Measurements from ENCODE around the gene ERAP2. TPM values are rescaled to one million over a fixed set of nuclear protein-coding genes. Genes with fewer than 3 reads are reported as not detected.

The ERAP2 gene
- polyA plus RNA-seq, 1 donor from 2014 or later = not detected

DNA sequence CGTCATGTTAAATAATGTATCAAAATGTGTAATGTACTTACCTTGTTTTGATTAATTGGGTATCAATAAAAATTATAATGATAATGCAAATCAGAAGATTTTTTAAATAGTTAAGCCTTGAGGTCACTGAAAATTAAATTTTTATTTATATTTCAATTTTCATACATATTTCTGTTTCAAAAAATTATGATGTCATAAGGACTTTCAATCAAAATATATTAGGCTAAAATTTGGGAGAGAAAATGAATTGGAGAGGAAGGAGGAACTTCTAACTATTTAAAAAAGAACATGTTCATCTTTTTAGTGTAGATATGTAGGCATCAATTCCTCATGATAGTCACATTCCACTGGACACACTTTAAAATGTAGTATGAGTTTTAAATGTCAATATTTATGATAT is 39.5 kb upstream of the ERAP2 start:
- no peak overlapping the region for H3K4me2 ChIP-seq (ENCODE audit: low read length)
- H3K27me3 ChIP-seq (ENCODE audit: insufficient read depth, low read depth, low read length) = no peaks in the 10 kb centered on the region
- H3K4me3 ChIP-seq (ENCODE audit: low read length) = no peak overlapping the region
- H3F3A ChIP-seq (ENCODE audit: insufficient read depth, low read length, poor library complexity, severe bottlenecking) = no peaks in the 10 kb centered on the region
- TF ChIP-seq, protein P1, sequence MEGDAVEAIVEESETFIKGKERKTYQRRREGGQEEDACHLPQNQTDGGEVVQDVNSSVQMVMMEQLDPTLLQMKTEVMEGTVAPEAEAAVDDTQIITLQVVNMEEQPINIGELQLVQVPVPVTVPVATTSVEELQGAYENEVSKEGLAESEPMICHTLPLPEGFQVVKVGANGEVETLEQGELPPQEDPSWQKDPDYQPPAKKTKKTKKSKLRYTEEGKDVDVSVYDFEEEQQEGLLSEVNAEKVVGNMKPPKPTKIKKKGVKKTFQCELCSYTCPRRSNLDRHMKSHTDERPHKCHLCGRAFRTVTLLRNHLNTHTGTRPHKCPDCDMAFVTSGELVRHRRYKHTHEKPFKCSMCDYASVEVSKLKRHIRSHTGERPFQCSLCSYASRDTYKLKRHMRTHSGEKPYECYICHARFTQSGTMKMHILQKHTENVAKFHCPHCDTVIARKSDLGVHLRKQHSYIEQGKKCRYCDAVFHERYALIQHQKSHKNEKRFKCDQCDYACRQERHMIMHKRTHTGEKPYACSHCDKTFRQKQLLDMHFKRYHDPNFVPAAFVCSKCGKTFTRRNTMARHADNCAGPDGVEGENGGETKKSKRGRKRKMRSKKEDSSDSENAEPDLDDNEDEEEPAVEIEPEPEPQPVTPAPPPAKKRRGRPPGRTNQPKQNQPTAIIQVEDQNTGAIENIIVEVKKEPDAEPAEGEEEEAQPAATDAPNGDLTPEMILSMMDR (IDR thresholded peaks at IDR 0.05; ENCODE audit: poor library complexity, severe bottlenecking) = no peak
- TF ChIP-seq MXI1 (conservative IDR thresholded peaks at IDR 0.05; ENCODE audit: poor library complexity, severe bottlenecking) (no peak), POLR2AphosphoS5 (IDR thresholded peaks at IDR 0.05) (no peak), EZH2 (IDR thresholded peaks at IDR 0.05; ENCODE audit: borderline replicate concordance, insufficient read depth, low read length, poor library complexity, severe bottlenecking) (no peak)
- H3K9me3 ChIP-seq (ENCODE audit: low read length) = no peaks in the 10 kb centered on the region
- H3K9me2 ChIP-seq (ENCODE audit: insufficient read depth, low read length) = no peaks in the 10 kb centered on the region
- H2AFZ ChIP-seq (ENCODE audit: low read depth, low read length) = no peak overlapping the region
- H3K27ac ChIP-seq (ENCODE audit: low read length) = no peak overlapping the region
- H3K36me3 ChIP-seq (ENCODE audit: insufficient read depth, low read length) = no peaks in the 10 kb centered on the region
- no peaks in the 10 kb centered on the region for H4K20me1 ChIP-seq (ENCODE audit: insufficient read depth)
- H3K79me2 ChIP-seq (replicated peaks; ENCODE audit: insufficient read depth, low read length) = no peaks in the 10 kb centered on the region
- no peak overlapping the region for H3K9ac ChIP-seq (ENCODE audit: low read length)

DNA sequence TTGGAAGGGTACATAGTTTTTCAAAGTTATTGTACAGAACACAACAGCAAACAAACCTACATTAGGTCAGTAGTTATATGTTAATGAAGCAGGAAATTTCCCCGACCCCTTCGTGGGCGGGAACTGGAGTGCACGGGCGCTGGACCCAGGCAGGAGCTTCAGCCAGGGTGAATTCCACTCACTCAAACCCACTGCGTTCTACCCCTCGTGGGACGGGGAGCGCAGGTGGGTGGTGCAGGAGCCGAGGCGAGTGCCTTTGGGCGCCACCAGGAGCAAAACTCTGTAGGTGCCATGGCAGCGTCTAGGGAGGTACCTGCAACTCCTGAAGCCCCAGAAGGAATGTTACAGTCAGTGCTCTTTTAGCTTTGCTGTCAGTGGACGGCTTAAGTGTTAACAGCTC is 39.0 kb upstream of the ERAP2 start:
- H3K27me3 ChIP-seq (ENCODE audit: insufficient read depth, low read depth, low read length) = no peaks in the 10 kb centered on the region
- H3K9me3 ChIP-seq (ENCODE audit: low read length) = no peaks in the 10 kb centered on the region
- no peak overlapping the region for H3K9ac ChIP-seq (ENCODE audit: low read length)
- no peak overlapping the region for H3K4me3 ChIP-seq (ENCODE audit: low read length)
- no peak overlapping the region for H2AFZ ChIP-seq (ENCODE audit: low read depth, low read length)
- no peaks in the 10 kb centered on the region for H3F3A ChIP-seq (ENCODE audit: insufficient read depth, low read length, poor library complexity, severe bottlenecking)
- TF ChIP-seq RAD21 (conservative IDR thresholded peaks at IDR 0.05) (no peak), TAF1 (IDR thresholded peaks at IDR 0.05; ENCODE audit: low read depth) (no peak), MXI1 (conservative IDR thresholded peaks at IDR 0.05; ENCODE audit: poor library complexity, severe bottlenecking) (no peak), POLR2AphosphoS5 (IDR thresholded peaks at IDR 0.05) (no peak)
- TF ChIP-seq, protein P2, sequence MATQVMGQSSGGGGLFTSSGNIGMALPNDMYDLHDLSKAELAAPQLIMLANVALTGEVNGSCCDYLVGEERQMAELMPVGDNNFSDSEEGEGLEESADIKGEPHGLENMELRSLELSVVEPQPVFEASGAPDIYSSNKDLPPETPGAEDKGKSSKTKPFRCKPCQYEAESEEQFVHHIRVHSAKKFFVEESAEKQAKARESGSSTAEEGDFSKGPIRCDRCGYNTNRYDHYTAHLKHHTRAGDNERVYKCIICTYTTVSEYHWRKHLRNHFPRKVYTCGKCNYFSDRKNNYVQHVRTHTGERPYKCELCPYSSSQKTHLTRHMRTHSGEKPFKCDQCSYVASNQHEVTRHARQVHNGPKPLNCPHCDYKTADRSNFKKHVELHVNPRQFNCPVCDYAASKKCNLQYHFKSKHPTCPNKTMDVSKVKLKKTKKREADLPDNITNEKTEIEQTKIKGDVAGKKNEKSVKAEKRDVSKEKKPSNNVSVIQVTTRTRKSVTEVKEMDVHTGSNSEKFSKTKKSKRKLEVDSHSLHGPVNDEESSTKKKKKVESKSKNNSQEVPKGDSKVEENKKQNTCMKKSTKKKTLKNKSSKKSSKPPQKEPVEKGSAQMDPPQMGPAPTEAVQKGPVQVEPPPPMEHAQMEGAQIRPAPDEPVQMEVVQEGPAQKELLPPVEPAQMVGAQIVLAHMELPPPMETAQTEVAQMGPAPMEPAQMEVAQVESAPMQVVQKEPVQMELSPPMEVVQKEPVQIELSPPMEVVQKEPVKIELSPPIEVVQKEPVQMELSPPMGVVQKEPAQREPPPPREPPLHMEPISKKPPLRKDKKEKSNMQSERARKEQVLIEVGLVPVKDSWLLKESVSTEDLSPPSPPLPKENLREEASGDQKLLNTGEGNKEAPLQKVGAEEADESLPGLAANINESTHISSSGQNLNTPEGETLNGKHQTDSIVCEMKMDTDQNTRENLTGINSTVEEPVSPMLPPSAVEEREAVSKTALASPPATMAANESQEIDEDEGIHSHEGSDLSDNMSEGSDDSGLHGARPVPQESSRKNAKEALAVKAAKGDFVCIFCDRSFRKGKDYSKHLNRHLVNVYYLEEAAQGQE (IDR thresholded peaks at IDR 0.05; ENCODE audit: borderline replicate concordance) = no peak
- no peaks in the 10 kb centered on the region for H3K79me2 ChIP-seq (replicated peaks; ENCODE audit: insufficient read depth, low read length)
- no peak overlapping the region for H3K4me2 ChIP-seq (ENCODE audit: low read length)
- H3K9me2 ChIP-seq (ENCODE audit: insufficient read depth, low read length) = no peaks in the 10 kb centered on the region
- H3K36me3 ChIP-seq (ENCODE audit: insufficient read depth, low read length) = no peaks in the 10 kb centered on the region
- H3K27ac ChIP-seq (ENCODE audit: low read length) = no peak overlapping the region
- no peaks in the 10 kb centered on the region for H4K20me1 ChIP-seq (ENCODE audit: insufficient read depth)

DNA sequence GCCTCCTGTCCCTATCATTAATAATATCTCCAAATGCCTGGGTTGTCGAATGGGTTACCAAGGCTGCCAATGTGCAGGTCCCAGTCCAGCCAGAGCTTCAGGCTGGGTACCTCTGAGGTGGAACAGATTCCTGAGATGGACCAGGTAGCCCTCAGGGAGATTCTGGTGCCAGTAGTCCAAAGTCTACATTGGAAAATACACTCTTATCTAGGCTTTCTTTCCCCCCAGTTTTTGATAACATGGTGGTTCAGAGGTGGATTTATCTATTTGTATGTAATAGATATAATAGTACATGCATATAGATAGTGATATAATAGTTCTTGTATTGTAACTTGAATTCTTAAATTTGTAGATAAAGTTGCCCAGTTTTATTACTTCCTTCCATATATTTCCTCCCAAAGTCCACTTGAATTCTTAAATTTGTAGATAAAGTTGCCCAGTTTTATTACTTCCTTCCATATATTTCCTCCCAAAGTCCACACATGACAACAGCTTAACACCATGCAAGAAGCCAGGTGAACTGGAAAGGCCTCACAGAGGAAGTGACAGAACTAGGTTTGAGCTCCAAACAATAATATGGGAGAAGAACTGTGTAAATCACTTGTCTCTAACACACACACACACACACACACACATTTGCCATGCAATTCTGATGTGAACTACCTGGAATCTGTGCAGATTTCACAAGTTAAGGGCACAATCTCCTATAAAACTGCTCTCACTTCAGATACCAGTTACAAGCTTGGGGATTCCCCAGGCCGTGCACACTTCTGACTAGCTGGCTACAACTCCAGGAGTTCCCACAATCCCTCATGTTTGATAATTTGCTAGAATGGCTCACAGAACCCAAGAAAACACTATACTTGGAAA is 37.9 kb upstream of the ERAP2 start:
- Histone ChIP-seq H3K79me2 (replicated peaks; ENCODE audit: insufficient read depth, low read length) (no peaks in the 10 kb centered on the region), H3K4me3 (ENCODE audit: low read length) (no peak overlapping the region), H3K9ac (ENCODE audit: low read length) (no peak overlapping the region), H3K4me2 (ENCODE audit: low read length) (no peak overlapping the region), H3K9me2 (ENCODE audit: insufficient read depth, low read length) (no peaks in the 10 kb centered on the region), H3K27ac (ENCODE audit: low read length) (no peak overlapping the region), H2AFZ (ENCODE audit: low read depth, low read length) (no peak overlapping the region), H3F3A (ENCODE audit: insufficient read depth, low read length, poor library complexity, severe bottlenecking) (no peaks in the 10 kb centered on the region), H3K27me3 (ENCODE audit: insufficient read depth, low read depth, low read length) (no peaks in the 10 kb centered on the region), H3K9me3 (ENCODE audit: low read length) (no peaks in the 10 kb centered on the region), H4K20me1 (ENCODE audit: insufficient read depth) (no peaks in the 10 kb centered on the region), H3K36me3 (ENCODE audit: insufficient read depth, low read length) (no peaks in the 10 kb centered on the region)
- no peak for TF ChIP-seq SMC3 (conservative IDR thresholded peaks at IDR 0.05; ENCODE audit: poor library complexity)
- no peak for TF ChIP-seq TAF1 (IDR thresholded peaks at IDR 0.05; ENCODE audit: low read depth)
- TF ChIP-seq MXI1 (conservative IDR thresholded peaks at IDR 0.05; ENCODE audit: poor library complexity, severe bottlenecking) = no peak
- no peak for TF ChIP-seq POLR2AphosphoS5 (IDR thresholded peaks at IDR 0.05)
- TF ChIP-seq, protein P1 (IDR thresholded peaks at IDR 0.05; ENCODE audit: poor library complexity, severe bottlenecking) = no peak
- TF ChIP-seq, protein P2 (IDR thresholded peaks at IDR 0.05; ENCODE audit: borderline replicate concordance) = no peak
- TF ChIP-seq EZH2 (IDR thresholded peaks at IDR 0.05; ENCODE audit: borderline replicate concordance, insufficient read depth, low read length, poor library complexity, severe bottlenecking) = no peak
- TF ChIP-seq RAD21 (conservative IDR thresholded peaks at IDR 0.05) = no peak
